ENCODE measurements around the gene CDK9.
A peak's percentile ranks its signal among the peaks of the same experiment; 100 is the strongest.

CDK9 gene

GRCh38 chr9:127805620-127806019 is 19.8 kb downstream of the CDK9 start:
- DNase-seq = peak; percentile 30 to 65 (median 46)

- no peak for DNase-seq
These were observed 21.0 kb downstream of the CDK9 start for GRCh38 chr9:127806871-127807270.

DNA sequence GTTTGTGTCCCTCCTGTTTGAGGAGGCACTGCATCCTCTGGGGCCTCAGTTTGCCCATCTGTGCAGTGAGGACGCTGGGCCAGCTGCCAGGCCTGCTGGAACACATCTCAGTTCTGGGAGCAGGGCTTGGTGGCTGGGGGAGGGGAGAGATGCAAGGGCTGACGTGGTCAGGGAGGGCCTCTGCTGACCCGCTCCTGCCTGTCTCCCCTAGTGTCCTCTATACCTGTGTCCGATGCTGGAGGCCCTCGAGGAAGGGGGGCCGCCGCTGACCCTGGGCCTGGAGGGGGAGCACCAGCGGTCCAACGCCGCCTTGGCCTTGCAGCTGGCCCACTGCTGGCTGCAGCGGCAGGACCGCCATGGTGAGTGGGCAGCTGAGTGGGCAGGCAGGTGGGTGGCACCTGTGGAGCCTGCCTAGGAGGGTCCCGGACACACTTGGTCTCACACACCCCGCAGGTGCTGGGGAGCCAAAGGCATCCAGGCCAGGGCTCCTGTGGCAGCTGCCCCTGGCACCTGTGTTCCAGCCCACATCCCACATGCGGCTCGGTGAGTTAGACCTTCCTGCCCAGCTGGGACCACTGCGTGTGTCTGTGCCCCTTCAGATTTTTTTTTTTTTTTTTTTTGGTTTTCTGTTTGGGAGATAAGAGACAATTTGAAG is 22.6 kb downstream of the CDK9 start:
- no peak for DNase-seq

GRCh38 chr9:127809002-127809539 is 23.2 kb downstream of the CDK9 start:
- DNase-seq = no peak

- peak in 1 of 3 donors; percentile 26 for DNase-seq
These were observed 23.9 kb downstream of the CDK9 start for GRCh38 chr9:127809540-127810377.

DNA sequence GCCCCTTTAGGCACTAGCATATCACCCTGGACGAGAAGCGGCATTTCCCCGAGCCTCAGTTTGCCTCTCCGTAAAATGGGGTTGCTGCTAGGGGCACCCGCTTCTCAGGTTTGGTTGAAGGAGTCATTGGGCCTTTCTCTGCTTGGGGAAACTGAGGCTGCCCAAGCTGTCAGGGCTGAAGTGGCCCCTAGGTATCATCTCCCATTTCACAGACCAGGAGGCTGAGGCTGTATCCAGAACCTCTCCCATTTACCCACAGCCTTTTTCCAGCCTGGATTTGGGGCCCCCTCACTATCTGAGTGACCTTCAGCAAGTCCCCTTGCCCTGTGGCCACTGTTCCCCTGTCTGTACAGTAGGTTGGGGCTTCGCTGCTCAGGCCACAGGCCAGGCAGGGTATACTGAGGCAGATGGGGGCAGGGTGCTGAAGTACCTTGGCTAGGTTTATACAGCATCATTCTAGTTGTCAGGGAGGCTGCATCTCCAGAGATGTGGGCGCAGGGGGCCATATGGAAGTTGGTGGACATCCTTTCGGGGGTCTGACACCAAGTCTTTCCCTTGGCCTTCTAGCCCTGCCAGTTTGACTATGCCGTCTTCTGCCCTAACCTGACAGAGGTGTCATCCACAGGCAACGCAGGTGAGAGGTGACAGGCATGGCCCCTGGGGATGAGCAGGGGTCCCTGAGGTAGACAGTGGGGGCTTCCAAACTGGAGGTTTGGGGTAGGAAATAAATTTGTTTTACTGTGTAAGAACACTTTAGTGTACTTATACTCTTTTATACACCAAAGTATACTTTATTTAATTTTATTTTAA is 24.7 kb downstream of the CDK9 start:
- DNase-seq = no peak

DNA sequence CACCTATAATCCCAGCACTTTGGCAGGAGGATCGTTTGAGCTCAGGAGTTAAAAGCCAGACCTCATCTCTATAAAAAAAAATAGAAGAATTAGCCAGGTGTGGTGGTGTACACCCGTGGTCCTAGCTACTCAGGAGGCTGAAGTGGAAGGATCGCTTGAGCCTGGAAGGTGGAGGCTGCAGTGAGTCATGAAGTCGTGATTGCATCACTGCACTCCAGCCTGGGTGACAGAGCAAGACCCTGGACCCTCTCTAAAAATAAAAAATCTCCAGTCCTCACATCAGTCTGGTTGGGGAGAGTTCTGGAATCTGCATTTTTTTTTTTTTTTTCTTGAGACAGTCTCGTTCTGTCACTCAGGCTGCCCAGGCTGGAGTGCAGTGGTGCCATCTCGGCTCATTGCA is 26.2 kb downstream of the CDK9 start:
- peak in 2 of 3 donors; percentile 18 for DNase-seq

DNA sequence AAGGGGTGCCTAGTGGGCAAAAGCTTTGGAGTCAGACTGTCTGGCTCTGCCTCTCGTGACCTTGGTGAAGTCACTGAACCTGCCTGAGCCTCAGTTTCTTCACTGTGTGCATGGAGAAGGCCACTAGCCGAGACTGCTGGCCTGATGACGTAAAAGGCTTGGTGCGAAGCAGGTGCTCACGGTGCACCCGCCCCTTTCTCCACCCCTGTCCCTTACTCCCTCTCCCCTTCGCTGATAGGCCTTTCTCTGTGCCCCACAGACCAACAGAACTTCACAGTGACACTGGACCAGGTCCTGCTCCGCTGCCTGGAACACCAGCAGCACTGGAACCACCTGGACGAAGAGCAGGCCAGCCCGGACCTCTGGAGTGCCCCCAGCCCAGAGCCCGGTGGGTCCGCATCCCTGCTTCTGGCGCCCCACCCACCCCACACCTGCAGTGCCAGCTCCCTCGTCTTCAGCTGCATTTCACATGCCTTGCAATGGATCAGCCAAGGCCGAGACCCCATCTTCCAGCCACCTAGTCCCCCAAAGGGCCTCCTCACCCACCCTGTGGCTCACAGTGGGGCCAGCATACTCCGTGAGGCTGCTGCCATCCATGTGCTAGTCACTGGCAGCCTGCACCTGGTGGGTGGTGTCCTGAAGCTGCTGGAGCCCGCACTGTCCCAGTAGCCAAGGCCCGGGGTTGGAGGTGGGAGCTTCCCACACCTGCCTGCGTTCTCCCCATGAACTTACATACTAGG is 27.3 kb downstream of the CDK9 start:
- DNase-seq = no peak

- DNase-seq = no peak
These were observed 27.9 kb downstream of the CDK9 start for GRCh38 chr9:127813686-127814226.

- DNase-seq = no peak
These were observed 29.0 kb downstream of the CDK9 start for GRCh38 chr9:127814619-127815511.

- DNase-seq = no peak
These were observed 29.9 kb downstream of the CDK9 start for GRCh38 chr9:127815512-127816361.

DNA sequence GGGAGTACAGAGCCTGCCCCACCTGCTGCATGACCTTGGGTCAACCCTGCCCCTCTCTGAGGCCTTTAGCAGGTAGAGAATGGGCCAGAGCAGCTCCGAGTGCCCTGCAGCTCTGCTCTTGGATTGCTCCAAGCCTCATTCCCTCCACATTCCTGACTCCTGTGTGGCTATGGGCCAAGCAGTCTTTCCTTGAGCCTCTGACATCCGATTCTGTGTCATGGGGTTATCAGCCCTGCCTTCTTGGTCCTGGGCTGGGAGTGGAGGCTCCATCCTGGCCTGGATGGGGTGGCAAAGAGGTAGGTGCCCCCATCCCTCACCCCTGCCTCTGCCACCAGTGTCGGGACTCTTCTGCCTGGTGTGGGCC is 30.5 kb downstream of the CDK9 start:
- no peak for DNase-seq

GRCh38 chr9:127816728-127817127 is 30.9 kb downstream of the CDK9 start:
- DNase-seq = no peak

DNA sequence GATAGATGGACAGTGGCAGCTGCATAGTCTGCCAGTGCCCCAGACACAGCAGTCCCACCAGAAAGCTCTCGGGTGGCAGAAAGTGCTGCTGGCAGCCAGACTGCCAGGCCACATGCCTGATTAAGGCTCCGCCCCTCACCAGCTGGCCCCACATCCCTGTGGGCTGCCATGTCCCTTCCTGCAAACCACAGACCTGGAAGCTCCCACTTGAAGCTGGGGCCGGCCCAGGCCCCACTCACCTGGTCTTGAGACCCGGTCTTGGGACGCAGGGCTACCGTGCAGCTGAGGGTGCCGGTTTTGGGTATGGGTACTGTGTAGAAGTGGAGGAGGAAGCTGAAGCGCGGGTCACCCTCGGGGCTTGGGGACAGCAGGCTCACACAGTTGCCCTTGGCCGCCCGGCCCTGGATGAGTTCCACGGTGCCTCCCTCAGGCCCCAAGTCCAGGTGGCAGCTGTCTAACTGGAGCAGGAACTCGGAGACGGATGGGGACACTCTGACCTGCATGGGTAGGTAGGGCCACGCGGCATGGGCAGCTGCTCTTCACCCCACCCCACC is 32.1 kb downstream of the CDK9 start:
- no peak for DNase-seq

GRCh38 chr9:127818574-127818973 is 32.7 kb downstream of the CDK9 start:
- no peak for DNase-seq

- no peak for DNase-seq
These were observed 36.3 kb downstream of the CDK9 start for GRCh38 chr9:127822108-127822507.

DNA sequence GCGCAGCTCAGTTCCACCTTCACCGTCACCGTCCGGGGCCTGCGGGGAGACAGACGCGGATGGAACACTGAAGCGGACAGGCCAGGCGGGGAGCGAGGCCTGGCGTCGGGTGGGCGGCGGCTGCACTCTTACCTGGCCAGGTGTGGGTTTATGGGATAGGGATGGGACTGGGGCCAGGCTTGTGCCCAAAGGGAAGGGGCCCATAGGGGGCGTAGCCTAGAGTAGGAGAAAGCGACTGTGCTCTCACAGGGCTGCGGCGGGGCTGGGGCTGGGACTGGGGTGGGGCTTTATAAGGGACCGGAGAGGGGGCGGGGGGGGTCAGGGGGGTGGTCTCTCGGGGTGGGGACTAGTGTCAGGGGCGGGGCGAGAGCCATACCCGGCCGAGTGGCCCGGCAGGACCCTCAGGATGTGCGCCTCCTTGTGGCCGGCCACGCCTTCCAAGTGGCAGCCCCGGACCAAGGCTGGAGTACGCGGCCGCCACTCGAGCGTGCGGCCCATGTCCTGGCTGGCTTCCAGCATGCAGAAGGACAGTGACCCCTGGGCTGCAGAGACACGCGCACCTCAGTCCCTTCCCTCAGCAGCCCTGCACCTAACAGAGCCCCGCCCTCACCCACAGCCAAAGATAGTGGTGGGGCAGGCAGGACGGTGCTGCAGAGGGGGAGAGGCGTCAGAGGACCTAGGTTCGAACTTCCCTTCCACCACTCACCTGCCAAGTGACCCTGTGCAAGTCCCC is 39.7 kb downstream of the CDK9 start:
- DNase-seq = peak in 2 of 3 donors; percentile 27 to 42

DNA sequence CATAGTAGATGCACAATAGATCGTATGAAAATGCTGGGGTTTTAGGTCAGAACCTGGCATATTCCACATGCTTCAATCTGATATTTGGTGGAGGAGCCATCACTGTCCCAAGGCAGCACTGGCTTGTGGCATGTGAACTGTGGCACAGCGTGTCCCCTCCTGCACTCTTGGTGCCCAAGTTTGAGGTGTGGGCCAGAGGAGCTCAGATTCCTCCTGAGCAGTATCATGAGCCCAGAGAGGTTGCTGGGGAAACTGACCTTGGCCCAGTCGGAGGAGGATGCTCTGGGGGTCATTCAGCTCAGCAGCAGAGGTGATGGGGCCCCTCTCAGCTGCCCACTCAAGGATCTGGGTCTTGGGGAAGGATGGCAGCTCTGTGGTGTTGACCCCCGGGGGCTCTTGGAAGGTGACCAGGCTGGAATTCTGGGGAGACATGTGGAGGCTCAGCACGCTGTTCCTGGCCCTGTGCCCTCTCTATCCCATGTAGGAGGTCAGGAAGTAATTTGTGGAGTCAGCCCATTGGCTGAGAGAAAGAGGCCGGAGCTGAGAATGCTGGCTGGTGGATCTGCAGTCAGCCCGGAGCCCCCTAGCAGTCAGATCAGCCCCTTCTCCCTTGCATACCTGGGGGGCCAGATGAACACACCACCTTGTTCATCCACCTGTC is 40.5 kb downstream of the CDK9 start:
- DNase-seq = no peak

Data from suppressor macrophage treated with lipopolysaccharide for 1 hour (primary cell).